ENCODE results near the gene PROS1.
"Not testable (repeated sequence)": the region's sequence is repeated elsewhere in the genome, so short reads cannot be mapped to it uniquely, and the experiment has no call there.

PROS1 gene

GRCh38 chr3:93873412-93873811 lies 100.3 kb downstream of the PROS1 start:
- not testable (repeated sequence) for DNase-seq (ENCODE audit: low spot score)

GRCh38 chr3:93867425-93867824 lies 106.3 kb downstream of the PROS1 start:
- no peak for DNase-seq (ENCODE audit: low spot score)

GRCh38 chr3:93861017-93861416 lies 112.7 kb downstream of the PROS1 start:
- no peak for DNase-seq (ENCODE audit: low spot score)

- no peak for DNase-seq (ENCODE audit: low spot score)
Measured at GRCh38 chr3:93855401-93855800, 118.3 kb downstream of the PROS1 start.

GRCh38 chr3:93852228-93852627 lies 121.5 kb downstream of the PROS1 start:
- not testable (repeated sequence) for DNase-seq (ENCODE audit: low spot score)

- DNase-seq (ENCODE audit: low spot score): no peak
Measured at GRCh38 chr3:93843981-93844380, 129.7 kb downstream of the PROS1 start.

GRCh38 chr3:93839193-93839592 lies 134.5 kb downstream of the PROS1 start:
- not testable (repeated sequence) for DNase-seq (ENCODE audit: low spot score)

All from hematopoietic multipotent progenitor cell treated with erythropoietin and hydrocortisone succinate and interleukin-3 and kit ligand, for 15 days (in vitro differentiated cells).